PC-3 (cell line): ENCODE measurements around the gene SMIM36. TPM values are rescaled to one million over a fixed set of nuclear protein-coding genes. Genes with fewer than 3 reads are reported as not detected.
"Not testable (repeated sequence)": the region's sequence is repeated elsewhere in the genome, so short reads cannot be mapped to it uniquely, and the experiment has no call there.

Experiments used
- ATAC-seq: fragments of 200-7000 bp; cut with Tn5 transposase; 2 replicates; pipeline ENCODE4 v1.9.1; 2020; ENCODE audit warnings: mild to moderate bottlenecking, moderate library complexity
- BruUV-seq: library from RNA; stranded (reverse); fragments of 400-500 nt; replicated peaks from 2 replicates; lab custom pipeline; 2021; lab: Mats Ljungman, UMichigan
- CTCF ChIA-PET: fragments of 300-600 bp; sonication (Branson Sonifier 250); formaldehyde crosslinking; loops from one replicate; lab custom pipeline; 2022; ENCODE audit warnings: antibody characterized with exemption; lab: Charles Lee
- POLR2A ChIA-PET: fragments of 300-600 bp; sonication (Branson Sonifier 250); formaldehyde crosslinking; loops from one replicate; lab custom pipeline; 2022; ENCODE audit warnings: antibody characterized with exemption; ENCODE audit not compliant: unreplicated experiment; lab: Charles Lee
- DNase-seq: peaks from one replicate; pipeline ENCODE4 v3.0.0-alpha.2; 2015
- H2AFZ ChIP-seq: fragments of 300-600 bp; sonication (generic); 2 replicates; pipeline ENCODE4 v1.6.0; 2016; ENCODE audit warnings: antibody characterized with exemption, low read length
- H3F3A ChIP-seq: fragments of 300-600 bp; sonication (generic); one replicate; pipeline ENCODE4 v1.6.0; 2017; ENCODE audit warnings: antibody characterized with exemption, low read length, control low read depth, mild to moderate bottlenecking; ENCODE audit not compliant: unreplicated experiment
- H3K27ac ChIP-seq: fragments of 300-600 bp; sonication (generic); 2 replicates; pipeline ENCODE4 v1.5.1; 2016; ENCODE audit warnings: mild to moderate bottlenecking, low read length
- H3K27me3 ChIP-seq: fragments of 300-600 bp; sonication (generic); 2 replicates; pipeline ENCODE4 v1.6.1; 2016; ENCODE audit warnings: low read length, mixed read lengths
- H3K36me3 ChIP-seq: fragments of 300-600 bp; sonication (generic); 2 replicates; pipeline ENCODE4 v1.6.1; 2016; ENCODE audit warnings: low read depth, mixed run types, low read length, mixed read lengths
- H3K4me1 ChIP-seq: fragments of 300-600 bp; sonication (generic); 2 replicates; pipeline ENCODE4 v1.5.1; 2016; ENCODE audit warnings: low read length; ENCODE audit not compliant: insufficient read depth
- H3K4me2 ChIP-seq: fragments of 300-600 bp; sonication (generic); 2 replicates; pipeline ENCODE4 v1.6.0; 2016; ENCODE audit warnings: low read length
- H3K4me3 ChIP-seq: fragments of 300-600 bp; sonication (generic); 2 replicates; pipeline ENCODE4 v1.5.1; 2016; ENCODE audit warnings: mild to moderate bottlenecking, low read length, mixed read lengths
- H3K79me2 ChIP-seq: fragments of 300-600 bp; sonication (generic); 2 replicates; pipeline ENCODE4 v1.6.1; 2017; ENCODE audit warnings: low read length, mixed read lengths
- H3K9ac ChIP-seq: fragments of 300-600 bp; sonication (generic); 2 replicates; pipeline ENCODE4 v1.6.0; 2016; ENCODE audit warnings: mild to moderate bottlenecking, low read length
- H3K9me2 ChIP-seq: fragments of 300-600 bp; sonication (generic); replicated peaks from 2 replicates; pipeline ENCODE4 v1.6.1; 2016; ENCODE audit warnings: mixed run types, low read length, mixed read lengths
- H3K9me3 ChIP-seq: fragments of 300-600 bp; sonication (generic); 2 replicates; pipeline ENCODE4 v1.6.1; 2016; ENCODE audit warnings: low read length, mixed read lengths
- H4K20me1 ChIP-seq: fragments of 300-600 bp; sonication (generic); 2 replicates; pipeline ENCODE4 v1.6.1; 2016; ENCODE audit warnings: low read length, mixed read lengths
- EZH2 ChIP-seq: fragments of 300-600 bp; sonication (generic); IDR thresholded peaks from one replicate; pipeline ENCODE4 v1.6.1; 2017; ENCODE audit warnings: antibody characterized with exemption, mild to moderate bottlenecking, low read length; ENCODE audit not compliant: unreplicated experiment
- EZH2phosphoT487 ChIP-seq: fragments of 300-600 bp; sonication (generic); IDR thresholded peaks from 2 replicates; pipeline ENCODE4 v1.6.1; 2018; ENCODE audit warnings: mild to moderate bottlenecking, antibody characterized with exemption, low read length, borderline replicate concordance
- intact Hi-C: fragments of 100-400 bp; cut with micrococcal nuclease; formaldehyde crosslinking; loops from 2 replicates; pipeline ENCODE4 v1.9.0; 2023
- total RNA-seq: library from RNA; depleted of rRNA; stranded (reverse); fragments of >200 nt; gene quantifications from 2 replicates; pipeline ENCODE4 v1.2.3, GENCODE V29; 2014
- TF ChIP-seq, protein P1 (sequence below): fragments of 300-600 bp; sonication (generic); conservative IDR thresholded peaks from 2 replicates; pipeline ENCODE4 v1.5.1; 2017; ENCODE audit warnings: antibody characterized with exemption, low read depth, mild to moderate bottlenecking, low read length

SMIM36 gene
- total RNA-seq, 1 experiment from 2014 or later: not detected

DNA sequence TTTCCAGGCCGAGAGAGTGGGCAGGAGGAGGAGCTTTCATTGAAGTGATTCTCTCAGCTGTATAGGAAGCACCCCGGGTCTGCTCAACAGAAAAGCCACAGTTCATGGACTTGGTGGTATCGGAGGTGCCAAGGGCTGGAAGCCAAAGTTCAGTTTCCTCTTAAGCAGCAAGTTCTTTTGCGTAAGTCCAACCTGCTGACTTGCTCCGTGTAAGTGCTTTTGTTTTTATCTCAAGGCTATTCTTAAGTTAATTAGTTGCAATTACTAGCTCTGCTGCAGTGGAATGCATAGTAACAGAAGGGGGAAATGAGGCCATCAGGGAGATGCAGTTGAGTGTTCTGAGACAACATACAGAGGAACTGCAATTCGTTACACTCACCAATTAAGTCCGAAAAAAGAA is 44.6 kb downstream of the SMIM36 start:
- no TSS peak for BruUV-seq
- POLR2A ChIA-PET: no interaction called here

DNA sequence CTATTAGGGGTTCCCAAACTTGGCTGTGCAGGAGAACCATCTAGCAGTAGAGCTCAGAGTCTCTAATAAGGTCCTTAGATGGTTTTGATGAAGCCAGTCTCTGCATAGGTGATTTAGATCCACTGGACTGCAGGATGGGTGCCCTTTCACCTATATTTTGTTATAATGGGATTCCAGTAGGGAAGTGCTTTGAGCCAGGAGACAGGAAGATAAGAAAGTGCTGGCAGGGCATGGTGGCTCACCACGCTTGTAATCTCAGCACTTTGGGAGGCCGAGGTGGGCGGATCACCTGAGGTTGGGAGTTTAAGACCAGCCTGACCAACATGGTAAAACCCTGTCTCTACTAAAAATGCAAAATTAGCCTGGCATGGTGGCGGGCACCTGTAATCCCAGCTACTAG is 45.5 kb downstream of the SMIM36 start:
- H3K9me3 ChIP-seq, DNase-seq, H3K27ac ChIP-seq, H3F3A ChIP-seq, H3K4me2 ChIP-seq, H3K27me3 ChIP-seq, H2AFZ ChIP-seq, ATAC-seq, BruUV-seq, H3K36me3 ChIP-seq, POLR2A ChIA-PET, H4K20me1 ChIP-seq, H3K79me2 ChIP-seq, H3K9ac ChIP-seq, intact Hi-C loops, H3K4me1 ChIP-seq, H3K9me2 ChIP-seq, H3K4me3 ChIP-seq: not testable (repeated sequence)
- CTCF ChIA-PET: interaction anchor here (0.6 kb wide), 1 partner anchor 47 kb away, joined by 5 read pairs; no protein-coding TSS in a partner anchor

More for the DNA sequence above, 44.6 kb downstream of the SMIM36 start:
- Histone ChIP-seq H3K4me2 (no peak overlapping the region), H4K20me1 (no peaks in the 10 kb centered on the region), H3K27ac (no peak overlapping the region), H3K79me2 (no peaks in the 10 kb centered on the region), H3K27me3 (no peaks in the 10 kb centered on the region), H2AFZ (no peak overlapping the region), H3K9me3 (no peaks in the 10 kb centered on the region), H3K4me1 (no peaks in the 10 kb centered on the region; the same call in 1 of the 2 replicates), H3K36me3 (no peaks in the 10 kb centered on the region), H3K4me3 (no peak overlapping the region), H3F3A (no peaks in the 10 kb centered on the region), H3K9me2 (no peaks in the 10 kb centered on the region), H3K9ac (no peak overlapping the region)
- TF ChIP-seq, protein P1, sequence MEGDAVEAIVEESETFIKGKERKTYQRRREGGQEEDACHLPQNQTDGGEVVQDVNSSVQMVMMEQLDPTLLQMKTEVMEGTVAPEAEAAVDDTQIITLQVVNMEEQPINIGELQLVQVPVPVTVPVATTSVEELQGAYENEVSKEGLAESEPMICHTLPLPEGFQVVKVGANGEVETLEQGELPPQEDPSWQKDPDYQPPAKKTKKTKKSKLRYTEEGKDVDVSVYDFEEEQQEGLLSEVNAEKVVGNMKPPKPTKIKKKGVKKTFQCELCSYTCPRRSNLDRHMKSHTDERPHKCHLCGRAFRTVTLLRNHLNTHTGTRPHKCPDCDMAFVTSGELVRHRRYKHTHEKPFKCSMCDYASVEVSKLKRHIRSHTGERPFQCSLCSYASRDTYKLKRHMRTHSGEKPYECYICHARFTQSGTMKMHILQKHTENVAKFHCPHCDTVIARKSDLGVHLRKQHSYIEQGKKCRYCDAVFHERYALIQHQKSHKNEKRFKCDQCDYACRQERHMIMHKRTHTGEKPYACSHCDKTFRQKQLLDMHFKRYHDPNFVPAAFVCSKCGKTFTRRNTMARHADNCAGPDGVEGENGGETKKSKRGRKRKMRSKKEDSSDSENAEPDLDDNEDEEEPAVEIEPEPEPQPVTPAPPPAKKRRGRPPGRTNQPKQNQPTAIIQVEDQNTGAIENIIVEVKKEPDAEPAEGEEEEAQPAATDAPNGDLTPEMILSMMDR: no peak
- TF ChIP-seq EZH2phosphoT487 (no peak), EZH2 (no peak)
- CTCF ChIA-PET: no interaction called here
- DNase-seq (no peak), ATAC-seq (no peak)
- intact Hi-C loops: no loop called here

DNA sequence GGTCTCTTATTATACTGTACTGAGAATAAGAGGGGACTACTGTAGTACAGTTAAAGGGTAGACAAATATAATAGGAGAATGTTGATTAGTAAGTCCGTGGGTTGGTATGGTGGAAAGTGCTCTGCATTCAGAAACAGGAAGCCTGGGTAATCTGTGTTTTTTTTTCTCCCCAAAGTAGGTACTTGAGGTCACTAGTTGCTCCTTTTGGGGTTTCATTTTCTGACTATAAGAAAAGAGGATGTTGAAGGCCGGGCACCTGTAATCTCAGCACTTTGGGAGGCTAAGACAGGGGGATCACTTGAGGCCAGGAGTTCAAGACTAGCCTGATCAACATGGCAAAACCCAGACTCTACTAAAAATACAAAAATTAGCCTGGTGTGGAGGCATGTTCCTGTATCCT is 47.7 kb downstream of the SMIM36 start:
- POLR2A ChIA-PET: no interaction called here
- H3K79me2 ChIP-seq: no peaks in the 10 kb centered on the region
- CTCF ChIA-PET: no interaction called here
- no peak overlapping the region for H3K27ac ChIP-seq
- no peaks in the 10 kb centered on the region for H3K9me3 ChIP-seq
- no peaks in the 10 kb centered on the region for H3K27me3 ChIP-seq
- no TSS peak for BruUV-seq
- no peak overlapping the region for H2AFZ ChIP-seq
- H3K4me2 ChIP-seq: no peak overlapping the region
- no peak for ATAC-seq
- peaks cover 13% of the 10 kb centered on the region for H3K4me1 ChIP-seq
- H3K36me3 ChIP-seq: no peaks in the 10 kb centered on the region
- no peak for DNase-seq
- H3F3A ChIP-seq: peaks cover 5% of the 10 kb centered on the region
- no peak overlapping the region for H3K4me3 ChIP-seq
- TF ChIP-seq, protein P1: no peak
- TF ChIP-seq EZH2phosphoT487 (no peak), EZH2 (no peak)
- H3K9ac ChIP-seq: no peak overlapping the region
- intact Hi-C loops: no loop called here
- H3K9me2 ChIP-seq: no peaks in the 10 kb centered on the region
- no peaks in the 10 kb centered on the region for H4K20me1 ChIP-seq
